ENCODE data around the gene NYAP2. TPM values are rescaled to one million over a fixed set of nuclear protein-coding genes. Genes with fewer than 3 reads are reported as not detected.

NYAP2 gene
- total RNA-seq, 2 experiments from 2014 or later, result not detected

DNA sequence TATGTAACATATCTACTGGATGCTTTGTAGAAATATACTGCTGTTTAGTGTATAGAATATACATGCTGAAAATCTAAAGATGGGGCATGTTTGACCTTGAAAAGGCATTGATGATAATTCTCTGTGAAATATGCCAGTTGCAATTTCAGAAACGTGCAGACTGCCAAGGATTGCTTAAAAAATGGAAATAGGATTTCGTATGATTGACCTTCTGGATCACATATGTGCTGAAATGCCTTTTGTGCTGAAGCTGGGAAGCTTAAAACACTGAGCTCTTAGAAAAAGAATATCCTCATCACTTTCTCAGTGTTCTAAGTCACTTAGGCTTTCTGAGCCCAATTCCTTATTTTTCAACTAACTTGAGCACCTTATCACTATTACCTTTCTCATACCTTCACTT lies 14.3 kb downstream of the NYAP2 start:
- no peaks in the 10 kb centered on the region for H3K9me3 Mint-ChIP-seq
- H3K4me3 Mint-ChIP-seq, result no peak overlapping the region
- H3K36me3 Mint-ChIP-seq, result no peaks in the 10 kb centered on the region
- no peak for DNase-seq
- H3K27me3 Mint-ChIP-seq, result peaks cover 7% of the 10 kb centered on the region
- no peak overlapping the region for H3K27ac Mint-ChIP-seq
- ATAC-seq (ENCODE audit: low read depth), result no peak
- H3K4me1 Mint-ChIP-seq, result no peaks in the 10 kb centered on the region
- POLR2A ChIA-PET, result no interaction called here

DNA sequence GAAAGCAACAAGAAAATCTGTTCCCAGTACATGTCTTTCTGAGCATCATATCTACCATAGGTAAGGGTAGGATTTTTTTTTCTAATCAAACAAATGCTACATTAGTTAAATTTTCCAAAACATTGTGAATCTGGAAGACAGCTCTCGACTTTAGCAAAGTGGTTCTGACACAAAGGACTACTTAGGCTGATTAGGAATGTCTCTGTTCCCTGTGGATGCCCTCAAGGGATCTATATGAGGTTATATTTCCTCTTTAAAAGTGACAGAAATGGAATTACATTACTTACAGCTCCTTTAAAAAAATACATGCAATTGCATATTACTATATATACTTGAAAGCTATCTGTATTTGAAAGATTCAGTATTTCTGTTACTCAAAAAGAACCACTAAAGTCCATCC lies 15.4 kb downstream of the NYAP2 start:
- H3K4me1 Mint-ChIP-seq, result no peaks in the 10 kb centered on the region
- ATAC-seq (ENCODE audit: low read depth), result no peak
- H3K27ac Mint-ChIP-seq, result no peak overlapping the region
- H3K9me3 Mint-ChIP-seq, result no peaks in the 10 kb centered on the region
- H3K36me3 Mint-ChIP-seq, result no peaks in the 10 kb centered on the region
- DNase-seq, result no peak
- H3K4me3 Mint-ChIP-seq, result no peak overlapping the region
- H3K27me3 Mint-ChIP-seq, result peaks cover 5% of the 10 kb centered on the region
- POLR2A ChIA-PET, result no interaction called here

DNA sequence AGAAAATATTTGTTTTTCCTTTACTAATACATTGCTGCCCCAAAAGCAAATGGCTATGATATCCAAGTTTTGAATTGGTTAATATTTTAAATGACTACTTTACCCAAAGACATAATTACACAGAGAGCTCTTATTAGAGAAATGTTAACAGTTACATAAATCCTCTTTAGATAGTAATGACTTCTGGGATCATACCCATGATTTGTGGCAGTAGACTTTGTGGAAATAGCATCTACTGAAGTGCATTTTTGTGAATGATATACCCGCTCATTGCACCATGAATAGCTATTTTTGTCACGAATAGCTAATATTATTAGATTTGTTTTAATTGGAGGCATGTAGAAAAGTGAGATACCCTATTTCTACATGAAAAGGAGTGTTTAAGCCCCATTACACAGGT lies 15.8 kb downstream of the NYAP2 start:
- H3K4me1 Mint-ChIP-seq, result no peaks in the 10 kb centered on the region
- no peak overlapping the region for H3K27ac Mint-ChIP-seq
- no peak overlapping the region for H3K4me3 Mint-ChIP-seq
- POLR2A ChIA-PET, result no interaction called here
- H3K27me3 Mint-ChIP-seq, result peaks cover 5% of the 10 kb centered on the region
- ATAC-seq (ENCODE audit: low read depth) (no peak), DNase-seq (no peak)
- no peaks in the 10 kb centered on the region for H3K9me3 Mint-ChIP-seq
- H3K36me3 Mint-ChIP-seq, result no peaks in the 10 kb centered on the region

DNA sequence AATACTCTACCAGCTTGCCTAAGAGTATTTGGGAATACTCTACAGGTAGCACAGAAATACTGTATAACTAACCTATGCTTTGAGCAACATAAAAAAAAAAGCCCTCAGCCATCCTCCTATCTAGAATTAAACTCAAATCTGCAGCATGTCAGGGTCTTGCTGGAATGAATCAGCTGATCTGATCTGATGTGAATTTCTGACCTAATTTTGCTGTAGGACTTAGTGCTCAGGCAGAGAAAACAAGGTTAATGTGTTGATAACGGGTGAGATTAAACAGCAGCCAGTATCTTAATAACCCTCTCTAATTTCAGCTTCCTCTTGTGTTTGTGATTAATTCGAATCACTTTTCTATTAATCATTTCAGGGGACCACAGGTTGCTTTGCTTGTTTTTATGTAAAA lies 16.3 kb downstream of the NYAP2 start:
- ATAC-seq (ENCODE audit: low read depth), result no peak
- H3K4me1 Mint-ChIP-seq, result no peaks in the 10 kb centered on the region
- POLR2A ChIA-PET, result no interaction called here

DNA sequence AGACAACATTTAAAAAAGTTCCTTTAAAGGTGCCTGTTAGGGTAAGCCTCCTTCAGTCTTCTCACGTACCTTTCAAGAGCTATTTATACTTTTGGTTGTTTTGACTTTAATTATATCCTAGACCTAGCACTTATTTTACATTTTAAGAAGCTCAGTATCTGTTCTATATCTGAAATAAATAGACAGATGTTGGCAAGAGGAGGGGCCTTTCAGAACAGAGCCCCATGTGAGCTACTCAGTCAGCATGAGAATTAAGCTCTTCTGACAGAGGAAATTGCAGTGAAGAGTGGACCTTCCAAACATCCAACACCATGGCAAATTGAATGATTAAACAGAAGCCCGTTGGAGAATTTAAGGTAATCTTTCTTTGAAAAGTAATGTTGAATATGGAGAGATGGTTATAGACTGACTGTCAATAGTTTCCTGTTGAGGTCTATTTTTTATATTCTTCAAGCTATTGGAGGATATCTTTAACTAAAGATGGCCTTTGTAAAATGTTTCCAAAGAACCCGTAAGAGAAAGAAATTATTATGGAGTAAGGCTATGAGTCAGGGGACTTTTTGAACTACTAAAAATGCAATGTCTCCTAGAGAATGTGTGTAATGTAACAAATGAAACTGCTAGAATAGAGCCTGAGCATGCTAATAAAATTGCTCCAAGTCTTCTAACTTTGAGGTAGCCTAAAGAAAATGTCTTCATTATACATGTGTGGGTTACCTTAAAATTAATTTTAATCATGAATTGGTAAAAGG lies 17.3 kb downstream of the NYAP2 start:
- Mint-ChIP-seq H3K4me3 (no peak overlapping the region), H3K9me3 (no peaks in the 10 kb centered on the region), H3K36me3 (no peaks in the 10 kb centered on the region), H3K27me3 (peaks cover 5% of the 10 kb centered on the region), H3K4me1 (no peaks in the 10 kb centered on the region), H3K27ac (no peak overlapping the region)
- POLR2A ChIA-PET, result no interaction called here
- ATAC-seq (ENCODE audit: low read depth) (no peak), DNase-seq (no peak)

More for the DNA sequence above, 16.3 kb downstream of the NYAP2 start:
- Mint-ChIP-seq H3K36me3 (no peaks in the 10 kb centered on the region), H3K27me3 (peaks cover 5% of the 10 kb centered on the region), H3K27ac (no peak overlapping the region), H3K9me3 (no peaks in the 10 kb centered on the region), H3K4me3 (no peak overlapping the region)
- DNase-seq, result no peak

DNA sequence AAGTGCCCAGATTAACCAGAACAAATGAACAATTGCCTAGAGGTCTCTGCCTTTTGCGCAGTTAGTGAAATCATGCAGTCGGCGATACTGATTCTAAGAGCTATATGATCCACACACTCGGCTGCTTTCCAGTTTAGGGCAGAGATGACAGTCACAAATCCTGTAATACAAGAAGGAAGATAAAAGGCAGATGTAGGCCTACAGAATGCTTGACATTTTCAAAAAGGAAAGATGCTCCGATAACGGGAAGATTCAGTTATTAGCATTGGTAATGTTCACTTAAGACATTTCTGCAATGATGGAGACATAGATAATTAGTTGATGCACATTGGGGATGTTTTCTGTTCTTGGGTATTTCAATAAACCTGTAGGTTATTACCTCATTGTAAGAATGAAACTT lies 19.5 kb downstream of the NYAP2 start:
- H3K4me3 Mint-ChIP-seq, result no peak overlapping the region
- DNase-seq (no peak), ATAC-seq (ENCODE audit: low read depth) (no peak)
- H3K27ac Mint-ChIP-seq, result no peak overlapping the region
- no peaks in the 10 kb centered on the region for H3K4me1 Mint-ChIP-seq
- H3K36me3 Mint-ChIP-seq, result no peaks in the 10 kb centered on the region
- H3K9me3 Mint-ChIP-seq, result no peaks in the 10 kb centered on the region
- POLR2A ChIA-PET, result no interaction called here
- peaks cover 5% of the 10 kb centered on the region for H3K27me3 Mint-ChIP-seq

DNA sequence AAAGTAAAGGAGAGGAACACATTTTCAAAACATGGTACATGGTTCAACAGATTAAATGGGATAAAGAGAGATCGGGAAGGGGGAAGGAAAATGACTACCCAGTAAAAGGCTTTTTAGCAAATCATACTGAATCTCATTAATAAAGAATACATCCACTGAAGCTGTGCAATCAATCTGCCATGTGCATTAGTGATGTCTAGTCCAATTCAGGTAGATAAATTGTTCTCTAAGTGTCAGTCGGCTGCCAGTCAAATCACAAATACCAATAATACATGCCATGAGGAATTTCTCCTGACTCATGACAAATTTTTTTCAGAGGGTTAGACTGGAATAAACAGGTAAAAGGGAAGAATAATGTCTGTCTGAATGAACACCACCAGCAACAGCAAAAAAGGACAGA lies 22.6 kb downstream of the NYAP2 start:
- no peak overlapping the region for H3K4me3 Mint-ChIP-seq
- peaks cover 2% of the 10 kb centered on the region for H3K27me3 Mint-ChIP-seq
- no peaks in the 10 kb centered on the region for H3K36me3 Mint-ChIP-seq
- no peaks in the 10 kb centered on the region for H3K9me3 Mint-ChIP-seq
- POLR2A ChIA-PET, result no interaction called here
- no peak for ATAC-seq (ENCODE audit: low read depth)
- no peaks in the 10 kb centered on the region for H3K4me1 Mint-ChIP-seq
- DNase-seq, result no peak
- H3K27ac Mint-ChIP-seq, result no peak overlapping the region

DNA sequence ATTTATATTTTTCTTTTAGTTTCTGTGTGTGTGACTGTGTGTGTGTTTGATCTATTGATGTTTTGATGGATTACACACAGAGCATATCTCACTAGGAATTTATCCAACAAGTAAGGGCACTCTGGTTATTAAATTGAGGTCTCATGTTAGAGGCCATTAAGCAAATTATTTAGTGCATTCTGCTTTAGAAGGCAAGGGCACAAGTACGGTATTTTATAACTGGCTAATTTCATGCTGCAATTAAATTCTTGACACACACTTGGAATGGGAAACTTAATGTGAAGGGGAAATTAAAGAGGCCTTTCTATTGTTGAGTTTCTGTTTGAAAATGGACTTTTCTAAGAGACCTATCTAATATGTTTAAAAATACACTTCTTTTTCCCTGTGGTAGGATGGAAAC lies 25.8 kb downstream of the NYAP2 start:
- DNase-seq, result no peak
- Mint-ChIP-seq H3K27me3 (peaks cover 9% of the 10 kb centered on the region), H3K4me1 (no peaks in the 10 kb centered on the region), H3K36me3 (no peaks in the 10 kb centered on the region), H3K9me3 (no peaks in the 10 kb centered on the region), H3K27ac (no peak overlapping the region), H3K4me3 (no peak overlapping the region)
- POLR2A ChIA-PET, result no interaction called here
- no peak for ATAC-seq (ENCODE audit: low read depth)

DNA sequence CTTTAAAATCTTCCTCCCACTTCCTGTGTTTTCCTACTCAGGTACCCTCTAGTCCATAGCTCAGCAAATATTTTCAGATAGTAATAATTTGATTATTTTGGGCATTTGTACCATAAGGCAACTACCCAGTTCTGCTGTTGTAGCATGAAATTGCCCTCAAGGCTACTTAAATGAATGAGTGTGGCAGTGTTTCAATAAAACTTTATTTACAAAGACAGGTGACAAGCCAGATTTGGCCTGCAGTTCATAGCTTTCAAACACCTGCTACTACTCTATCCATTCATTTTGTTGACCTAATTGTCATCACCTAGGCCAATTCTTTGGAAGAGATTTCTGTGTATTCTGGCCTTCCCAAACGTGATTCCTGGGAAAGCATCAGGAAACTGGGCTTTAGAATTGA lies 28.9 kb downstream of the NYAP2 start:
- Mint-ChIP-seq H3K36me3 (no peaks in the 10 kb centered on the region), H3K4me1 (no peaks in the 10 kb centered on the region), H3K27ac (no peak overlapping the region), H3K27me3 (peaks cover 9% of the 10 kb centered on the region), H3K9me3 (no peaks in the 10 kb centered on the region), H3K4me3 (no peak overlapping the region)
- DNase-seq (no peak), ATAC-seq (ENCODE audit: low read depth) (no peak)
- POLR2A ChIA-PET, result no interaction called here

DNA sequence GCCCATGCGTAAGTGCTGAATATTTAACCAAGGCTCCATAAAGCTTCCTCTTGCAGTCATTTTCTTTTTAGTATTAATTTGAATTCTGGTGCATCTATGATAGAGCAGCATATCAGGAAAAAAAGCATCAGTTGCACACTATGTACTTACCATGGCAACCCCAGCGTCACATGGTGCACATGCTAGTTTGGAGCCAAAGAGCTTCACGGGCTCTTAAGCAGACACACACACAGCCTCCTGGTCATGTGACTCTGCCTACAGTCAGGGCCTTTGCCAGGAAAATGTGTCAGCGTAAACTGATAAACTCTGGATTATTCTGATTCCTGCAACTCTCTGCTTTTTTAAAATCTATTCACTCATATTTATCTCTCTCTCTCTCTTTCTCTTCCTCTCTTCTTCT lies 30.2 kb downstream of the NYAP2 start:
- no peak for DNase-seq
- H3K27ac Mint-ChIP-seq, result no peak overlapping the region
- H3K36me3 Mint-ChIP-seq, result no peaks in the 10 kb centered on the region

DNA sequence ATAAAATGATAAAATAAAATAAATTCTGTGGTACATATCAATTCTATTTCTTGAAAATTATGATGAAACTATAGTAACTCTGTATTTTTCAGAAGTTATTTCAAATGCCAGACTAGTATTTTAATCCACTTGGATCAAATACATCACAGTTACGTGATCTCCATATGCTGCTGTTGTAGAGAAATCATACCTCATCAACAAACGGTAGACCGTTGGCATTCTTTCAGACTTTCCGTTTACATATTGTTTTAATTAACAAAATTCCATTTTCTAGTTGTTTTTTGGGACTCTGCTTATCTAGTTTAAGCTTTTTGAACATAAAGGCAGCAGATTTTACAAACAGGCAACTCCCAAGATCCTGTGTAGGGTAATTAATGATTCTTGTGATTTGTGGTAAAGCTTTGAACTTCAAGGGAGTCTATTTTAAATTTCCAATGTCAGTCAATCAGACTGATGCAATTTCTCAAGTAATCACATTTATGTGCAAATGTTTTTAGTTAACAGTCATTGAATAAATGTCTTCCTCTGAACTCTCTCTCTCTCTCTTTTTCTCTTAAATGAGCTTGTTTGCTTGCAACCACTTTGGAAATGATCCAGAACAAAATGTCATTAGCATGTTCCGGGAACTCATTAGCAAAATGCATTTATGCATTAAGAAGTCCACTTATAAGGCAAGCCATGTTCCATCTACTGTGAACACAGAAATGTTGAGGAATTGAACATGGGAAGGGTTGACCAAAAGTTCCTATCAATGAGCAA lies 31.8 kb downstream of the NYAP2 start:
- Mint-ChIP-seq H3K36me3 (no peaks in the 10 kb centered on the region), H3K27me3 (peaks cover 7% of the 10 kb centered on the region), H3K4me1 (no peaks in the 10 kb centered on the region), H3K27ac (no peak overlapping the region), H3K9me3 (no peaks in the 10 kb centered on the region), H3K4me3 (no peak overlapping the region)
- POLR2A ChIA-PET, result no interaction called here
- ATAC-seq (ENCODE audit: low read depth), result no peak
- DNase-seq, result no peak

More for the DNA sequence above, 30.2 kb downstream of the NYAP2 start:
- no peak for ATAC-seq (ENCODE audit: low read depth)
- no peak overlapping the region for H3K4me3 Mint-ChIP-seq
- H3K9me3 Mint-ChIP-seq, result no peaks in the 10 kb centered on the region
- no peaks in the 10 kb centered on the region for H3K4me1 Mint-ChIP-seq
- peaks cover 9% of the 10 kb centered on the region for H3K27me3 Mint-ChIP-seq
- POLR2A ChIA-PET, result no interaction called here

DNA sequence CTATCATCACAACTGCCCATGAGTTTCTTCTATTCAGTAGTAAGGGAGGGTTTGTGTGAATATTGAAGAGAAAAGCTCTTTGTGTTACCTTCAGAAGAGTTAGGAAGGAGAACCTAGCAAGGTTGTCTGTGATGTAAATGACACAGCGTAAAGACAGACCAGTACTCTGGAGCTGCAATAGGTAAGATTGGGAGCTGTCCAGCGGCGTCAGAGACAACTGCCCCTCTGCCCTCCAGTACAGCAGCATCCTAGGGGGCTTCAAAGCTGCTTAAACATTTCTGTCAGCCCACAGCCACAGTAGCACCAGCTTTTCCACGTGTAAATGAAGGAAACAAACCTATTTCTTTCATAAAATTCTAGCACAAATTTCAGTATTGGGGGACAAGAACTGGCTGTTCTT lies 34.5 kb downstream of the NYAP2 start:
- Mint-ChIP-seq H3K4me1 (no peaks in the 10 kb centered on the region), H3K9me3 (no peaks in the 10 kb centered on the region), H3K4me3 (no peak overlapping the region), H3K27me3 (peaks cover 3% of the 10 kb centered on the region), H3K36me3 (no peaks in the 10 kb centered on the region), H3K27ac (no peak overlapping the region)
- DNase-seq, result no peak
- POLR2A ChIA-PET, result no interaction called here
- ATAC-seq (ENCODE audit: low read depth), result no peak

DNA sequence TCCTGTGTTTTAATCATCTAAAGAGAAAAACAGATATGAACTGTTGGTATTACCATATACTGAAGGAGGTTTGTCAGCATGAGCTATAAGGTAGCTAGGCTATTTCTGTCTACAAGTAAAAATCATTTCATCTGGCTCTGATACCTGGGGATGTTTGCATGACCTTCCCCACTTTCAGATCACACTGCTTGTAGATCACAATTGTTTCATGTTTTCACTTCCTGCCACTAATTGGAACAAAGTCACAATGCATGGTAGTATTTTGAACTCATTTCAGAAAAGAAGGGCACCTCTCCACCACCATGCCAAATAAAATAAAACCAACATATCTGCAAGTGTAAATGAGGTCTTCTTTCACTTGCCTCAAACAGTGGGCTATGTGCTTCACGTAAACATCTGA lies 37.8 kb downstream of the NYAP2 start:
- no peaks in the 10 kb centered on the region for H3K36me3 Mint-ChIP-seq
- no peak overlapping the region for H3K4me3 Mint-ChIP-seq
- POLR2A ChIA-PET, result no interaction called here
- no peak for DNase-seq
- no peak for ATAC-seq (ENCODE audit: low read depth)
- H3K27me3 Mint-ChIP-seq, result peaks cover 7% of the 10 kb centered on the region
- no peaks in the 10 kb centered on the region for H3K9me3 Mint-ChIP-seq
- no peak overlapping the region for H3K27ac Mint-ChIP-seq
- no peaks in the 10 kb centered on the region for H3K4me1 Mint-ChIP-seq

DNA sequence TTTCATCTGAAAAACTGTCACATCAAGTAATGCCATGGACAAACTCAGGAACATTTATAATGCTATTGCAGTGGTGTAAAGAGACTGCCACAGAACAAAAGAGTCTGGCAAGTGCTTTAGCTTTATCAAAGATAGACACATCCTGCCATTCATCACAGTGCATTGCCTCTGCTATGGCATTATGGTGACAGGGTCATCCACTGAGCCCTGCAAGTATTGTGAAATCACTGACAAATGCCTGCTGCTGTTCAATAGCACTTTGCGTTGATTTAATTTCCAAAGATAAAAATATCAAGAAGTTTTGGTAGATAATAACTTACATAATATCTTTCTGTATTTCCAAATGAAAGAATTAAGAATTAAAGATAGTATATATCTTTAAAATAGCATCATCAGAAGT lies 38.7 kb downstream of the NYAP2 start:
- Mint-ChIP-seq H3K36me3 (no peaks in the 10 kb centered on the region), H3K27me3 (peaks cover 7% of the 10 kb centered on the region), H3K4me1 (no peaks in the 10 kb centered on the region), H3K27ac (no peak overlapping the region), H3K9me3 (no peaks in the 10 kb centered on the region), H3K4me3 (no peak overlapping the region)
- POLR2A ChIA-PET, result no interaction called here
- no peak for DNase-seq
- ATAC-seq (ENCODE audit: low read depth), result no peak
